RWPE1 (cell line): ENCODE results near the gene GP1BB.

Source experiments
- CTCF ChIA-PET: fragments of 350-600 bp; sonication (Branson Sonifier 250); formaldehyde crosslinking; extraction: SDS; loops from one replicate; lab custom pipeline; 2021; lab: Yijun Ruan, JAX
- POLR2A ChIA-PET: fragments of 400-600 bp; formaldehyde crosslinking; extraction: SDS; loops from one replicate; lab custom pipeline; 2020; ENCODE audit warnings: antibody characterized with exemption; ENCODE audit not compliant: low non-redundant PET; lab: Yijun Ruan, JAX
- DNase-seq: peaks from one replicate; pipeline ENCODE4 v3.0.0; 2012; ENCODE audit warnings: low spot score
- H3K27ac ChIP-seq: fragments of 450-650 bp; 2 replicates; pipeline ENCODE4 v1.5.1; 2017
- CTCF ChIP-seq: fragments of 450-650 bp; conservative IDR thresholded peaks from 2 replicates; pipeline ENCODE4 v1.5.1; 2017; ENCODE audit warnings: low read depth, mild to moderate bottlenecking

The GP1BB gene

GRCh38 chr22:19729507-19729906 is 6.2 kb downstream of the GP1BB start:
- ChIA-PET POLR2A (no interaction called here), CTCF (interaction anchor here (0.6 kb wide), 1 partner anchor 38 kb away, joined by 9 read pairs; no protein-coding TSS in a partner anchor)
- H3K27ac ChIP-seq, result no peak overlapping the region
- DNase-seq, result no peak
- TF ChIP-seq CTCF, result no peak

GRCh38 chr22:19730198-19730597 is 6.9 kb downstream of the GP1BB start:
- H3K27ac ChIP-seq, result peak overlapping the region; percentile 14; the same call in 1 of the 2 replicates
- ChIA-PET POLR2A (no interaction called here), CTCF (interaction anchor here (0.6 to 2.2 kb wide), 23 partner anchors 10 to 1123 kb away, joined by 3 to 39 read pairs (median 4); no protein-coding TSS in a partner anchor)
- no peak for TF ChIP-seq CTCF
- no peak for DNase-seq

GRCh38 chr22:19730655-19731360 is 7.5 kb downstream of the GP1BB start:
- ChIA-PET CTCF (interaction anchor here (0.6 to 2.2 kb wide), 25 partner anchors 10 to 1122 kb away, joined by 3 to 39 read pairs (median 4); no protein-coding TSS in a partner anchor), POLR2A (no interaction called here)
- TF ChIP-seq CTCF, result peak; percentile 93
- peak; percentile 59 for DNase-seq
- peak overlapping the region; percentile 14; the same call in 1 of the 2 replicates for H3K27ac ChIP-seq

GRCh38 chr22:19731361-19732135 is 8.2 kb downstream of the GP1BB start:
- ChIA-PET CTCF (interaction anchor here (0.6 to 2.2 kb wide), 14 partner anchors 9 to 395 kb away, joined by 3 to 39 read pairs (median 4); no protein-coding TSS in a partner anchor), POLR2A (no interaction called here)
- DNase-seq, result no peak
- TF ChIP-seq CTCF, result no peak
- no peak overlapping the region for H3K27ac ChIP-seq

- DNase-seq, result no peak
- ChIA-PET CTCF (no interaction called here), POLR2A (no interaction called here)
- no peak overlapping the region for H3K27ac ChIP-seq
- TF ChIP-seq CTCF, result no peak
Observed at GRCh38 chr22:19732403-19733113, 9.2 kb downstream of the GP1BB start.

GRCh38 chr22:19733755-19734154 is 10.4 kb downstream of the GP1BB start:
- CTCF ChIA-PET, result no interaction called here
- DNase-seq, result no peak
- POLR2A ChIA-PET, result no interaction called here
- no peak overlapping the region for H3K27ac ChIP-seq
- TF ChIP-seq CTCF, result no peak
